OCI-LY7 (cell line): ENCODE measurements around the gene KRTAP9-9.

ENCODE experiments used
- CTCF ChIP-seq: fragments of 200-600 bp; sonication (generic); conservative IDR thresholded peaks from 2 replicates; pipeline ENCODE4 v1.5.1; 2014; ENCODE audit warnings: mild to moderate bottlenecking, antibody characterized with exemption, low read length, moderate library complexity, mixed read lengths
- EZH2phosphoT487 ChIP-seq: fragments of 200-600 bp; sonication (generic); IDR thresholded peaks from 2 replicates; pipeline ENCODE4 v1.6.1; 2018; ENCODE audit warnings: low read depth, borderline replicate concordance, mild to moderate bottlenecking, mixed run types, antibody characterized with exemption, low read length, moderate library complexity, mixed read lengths

GRCh38 chr17:41284546-41284945 lies 29.4 kb downstream of the KRTAP9-9 start:
- TF ChIP-seq CTCF = no peak
- TF ChIP-seq EZH2phosphoT487 = no peak
